ENCODE results near the gene DNAH11.
A peak's percentile ranks its signal among the peaks of the same experiment; 100 is the strongest.

DNAH11 gene

DNA sequence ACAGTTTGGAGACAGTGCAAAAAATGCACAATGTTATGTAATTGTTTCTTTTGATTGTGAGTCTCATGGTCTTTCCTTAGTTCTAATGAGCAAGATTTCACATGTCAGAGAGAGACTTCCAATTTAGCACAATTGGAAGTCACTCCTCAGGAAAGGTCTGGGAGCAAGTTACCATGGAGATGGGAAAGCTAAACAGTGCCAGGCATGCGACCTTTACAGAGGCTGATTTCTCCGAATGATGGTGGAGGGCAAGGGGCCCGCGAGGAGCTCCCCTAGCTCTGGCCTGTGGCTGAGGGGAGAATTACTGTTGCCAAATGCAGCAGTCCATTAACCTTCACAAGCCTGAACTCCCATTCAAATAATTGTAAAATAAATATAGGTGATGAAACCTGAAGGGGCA lies 343.6 kb downstream of the DNAH11 start:
- DNase-seq (ENCODE audit: low spot score), result no peak

DNA sequence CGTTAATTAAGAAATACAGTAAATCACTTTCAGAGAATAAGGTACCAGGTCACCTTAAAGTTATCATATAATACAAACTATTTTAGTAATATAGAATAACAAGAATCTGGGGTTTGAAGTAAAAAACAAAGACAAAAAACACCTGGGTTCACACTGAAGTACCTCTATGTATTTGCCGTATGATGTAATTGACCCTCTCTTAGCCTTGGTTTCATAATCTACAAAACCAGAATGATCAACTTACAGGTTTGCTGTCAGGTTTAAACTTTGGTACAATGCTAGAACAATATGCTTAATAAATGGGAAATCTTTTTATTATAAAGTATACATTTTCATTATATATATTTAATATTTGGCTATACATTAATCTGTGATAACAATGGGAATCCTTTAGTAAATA lies 344.5 kb downstream of the DNAH11 start:
- no peak for DNase-seq (ENCODE audit: low spot score)

DNA sequence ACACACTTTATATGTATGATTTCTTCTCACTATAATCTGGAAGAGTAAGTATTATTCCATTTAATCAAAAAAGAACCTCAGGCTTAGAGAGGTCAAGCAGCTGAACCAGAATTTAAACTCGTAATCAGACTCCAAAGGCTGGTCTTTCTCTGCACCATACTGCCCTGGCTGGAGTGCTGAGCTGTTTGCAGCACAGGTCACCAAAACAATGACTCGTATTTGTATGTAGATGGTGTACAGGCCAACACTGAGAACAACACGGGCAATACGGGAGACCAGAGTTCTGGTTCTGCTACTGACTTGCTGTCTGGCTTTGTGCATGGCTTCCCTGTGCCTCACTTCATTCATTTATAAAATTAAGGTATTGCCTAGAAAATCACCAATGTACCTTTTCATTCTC lies 344.9 kb downstream of the DNAH11 start:
- DNase-seq (ENCODE audit: low spot score), result no peak

DNA sequence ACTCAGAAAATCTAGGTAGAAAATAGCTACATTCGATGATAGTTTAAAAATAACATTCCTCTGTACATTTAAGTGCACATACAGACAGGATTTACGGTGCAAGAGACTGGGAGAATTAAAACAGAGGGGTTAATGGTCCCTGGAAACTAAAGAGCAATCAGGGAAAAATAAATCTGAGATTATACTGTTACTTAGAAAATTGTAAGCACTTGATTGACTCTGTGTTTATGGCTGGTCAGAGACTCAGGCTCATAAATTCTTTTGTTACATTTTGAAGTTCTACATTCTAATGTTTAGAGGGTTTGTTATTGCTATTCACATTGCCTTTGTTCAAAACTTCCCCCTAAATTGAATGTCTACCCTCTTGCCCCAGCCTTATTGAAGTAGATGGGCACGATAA lies 348.5 kb downstream of the DNAH11 start:
- no peak for DNase-seq (ENCODE audit: low spot score)

DNA sequence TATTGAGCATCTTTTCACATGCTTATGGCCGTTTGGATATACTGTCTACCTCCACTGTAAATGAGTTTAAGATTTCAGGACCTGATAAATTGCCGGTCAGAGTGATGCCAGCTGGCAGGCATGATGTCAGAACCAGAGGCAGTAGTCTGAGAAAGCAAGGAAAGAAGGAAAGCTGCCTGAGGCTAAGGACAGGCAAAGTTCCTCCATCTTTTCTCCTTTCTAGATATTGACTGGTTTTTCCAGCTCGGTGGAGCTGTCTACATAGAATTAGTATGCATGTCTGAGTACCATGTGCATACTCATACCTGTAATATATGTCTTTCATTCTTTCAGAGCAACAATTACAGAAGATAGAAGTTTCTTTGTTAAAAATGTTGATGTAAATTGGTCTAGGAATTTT lies 350.6 kb downstream of the DNAH11 start:
- no peak for DNase-seq (ENCODE audit: low spot score)

DNA sequence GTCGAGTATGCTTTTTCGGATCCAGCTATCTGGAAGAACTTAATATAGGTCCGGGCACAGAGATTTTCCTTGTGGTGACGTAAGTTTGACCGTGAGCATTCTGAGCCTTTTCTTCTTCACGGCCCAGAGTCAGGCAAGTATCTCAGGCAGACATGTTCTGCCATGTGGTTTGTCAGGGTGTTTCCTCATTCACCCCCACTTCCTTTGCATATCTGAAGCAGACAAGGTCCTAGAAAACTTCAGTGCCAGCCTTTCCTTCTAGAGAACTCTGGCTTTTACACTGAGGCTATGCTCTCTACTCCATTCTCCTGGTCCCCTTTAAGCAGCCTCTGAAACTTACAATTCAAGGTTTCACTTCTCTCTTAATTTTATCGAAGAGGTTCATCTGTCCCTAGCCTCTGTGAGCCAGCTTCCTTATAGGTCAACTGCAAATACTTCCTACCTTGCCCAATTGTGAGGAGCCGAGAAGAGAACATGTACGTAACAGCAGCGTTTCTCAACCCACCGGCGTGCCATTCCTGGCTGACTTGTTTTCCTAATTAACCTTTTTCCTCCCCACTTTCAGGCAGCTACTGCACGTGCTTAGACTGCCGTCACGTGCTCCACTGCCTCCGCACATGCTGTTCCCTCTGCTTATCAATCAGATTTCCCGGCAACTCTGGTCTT lies 355.6 kb downstream of the DNAH11 start:
- DNase-seq (ENCODE audit: low spot score), result no peak

DNA sequence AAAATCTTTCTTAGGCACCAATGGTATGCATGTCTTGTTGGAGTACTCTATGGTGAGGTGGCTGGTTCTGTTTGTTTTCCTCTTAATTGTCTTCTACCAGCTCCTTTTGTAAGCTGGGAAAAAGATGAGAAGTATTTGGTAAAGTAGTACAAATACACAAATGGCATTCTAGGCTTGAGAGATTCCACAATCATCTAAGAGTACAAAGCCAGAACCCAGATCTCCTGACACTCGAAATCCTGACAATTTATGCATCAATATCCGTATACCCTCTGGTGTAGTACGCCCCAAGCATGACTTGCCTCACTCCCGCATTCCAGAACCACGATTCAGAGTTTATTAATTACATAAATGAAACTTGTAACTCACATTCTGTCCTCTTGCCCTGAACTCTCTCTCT lies 359.4 kb downstream of the DNAH11 start:
- DNase-seq (ENCODE audit: low spot score), result peak; percentile 20

DNA sequence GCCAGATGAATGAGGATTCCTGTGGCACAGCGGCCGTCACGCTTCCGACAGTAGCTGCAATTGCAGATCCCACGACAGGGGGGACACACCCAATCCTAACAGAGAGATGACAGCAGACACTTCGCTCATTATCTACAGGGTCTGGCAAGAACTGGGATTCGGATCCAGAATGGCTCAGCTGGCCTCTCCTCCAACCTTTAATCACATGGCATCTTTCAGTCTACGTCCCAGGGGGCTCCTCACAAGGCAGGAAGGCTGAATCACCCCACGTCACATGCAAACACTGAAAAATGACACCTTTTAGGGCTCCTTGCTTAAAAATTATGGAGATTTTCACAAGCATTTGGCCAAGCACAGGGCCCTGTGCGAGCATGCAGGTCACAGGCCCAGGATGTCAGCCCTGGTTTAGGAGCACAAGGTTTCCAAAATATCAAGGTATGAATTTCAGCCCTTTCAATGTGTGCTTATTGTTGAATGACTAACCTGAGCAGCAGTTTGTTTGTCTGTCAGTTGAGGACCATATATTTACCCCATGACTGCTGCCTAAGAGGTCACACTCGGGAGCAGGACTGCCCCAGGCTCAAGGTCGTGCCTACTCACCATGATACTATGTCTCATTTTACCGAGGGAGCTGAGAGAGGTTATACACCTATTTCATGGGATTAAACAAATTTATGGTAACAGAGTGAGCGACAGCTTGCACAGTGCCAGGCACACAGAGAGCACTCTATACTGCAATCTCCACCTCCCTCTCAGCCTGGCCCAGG lies 360.4 kb downstream of the DNAH11 start:
- DNase-seq (ENCODE audit: low spot score), result no peak

DNA sequence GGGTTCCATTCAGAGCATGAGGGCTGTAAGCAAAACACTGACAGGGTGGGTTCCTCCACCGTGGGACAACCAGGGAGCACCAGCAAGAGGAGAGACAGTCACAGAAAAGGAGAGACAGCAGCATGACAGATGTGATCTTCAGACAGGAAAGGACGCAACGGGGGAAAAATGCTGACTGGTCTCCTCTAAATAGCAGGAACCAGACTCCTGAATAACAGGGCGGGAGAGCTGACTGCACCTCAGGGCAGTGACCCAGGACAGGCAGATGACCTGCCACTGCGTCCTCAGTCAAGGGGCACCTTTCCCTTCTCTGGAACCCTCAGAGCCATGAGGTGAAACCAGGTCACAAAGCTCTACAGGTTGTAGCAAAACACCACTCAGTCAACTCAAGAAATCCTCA lies 365.9 kb downstream of the DNAH11 start:
- no peak for DNase-seq (ENCODE audit: low spot score)

DNA sequence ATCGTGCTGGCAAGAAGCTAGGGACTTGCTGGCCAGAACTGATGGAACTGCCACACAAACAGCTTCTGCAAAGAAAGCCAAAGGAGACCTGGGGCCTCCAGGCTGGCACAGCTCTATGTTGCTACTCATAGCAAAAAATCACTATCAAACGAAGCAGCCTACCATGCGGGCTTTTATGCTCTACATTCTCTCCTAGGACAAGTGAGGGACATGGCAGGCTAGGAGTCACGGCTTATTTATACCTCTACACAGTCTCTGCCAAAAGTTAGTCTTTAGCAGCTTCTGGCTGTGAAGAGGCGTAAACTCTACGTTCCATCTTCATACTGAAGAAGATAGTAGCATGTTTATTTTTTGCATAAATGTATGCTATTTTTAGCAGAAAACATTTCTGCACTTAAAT lies 367.4 kb downstream of the DNAH11 start:
- DNase-seq (ENCODE audit: low spot score), result no peak

DNA sequence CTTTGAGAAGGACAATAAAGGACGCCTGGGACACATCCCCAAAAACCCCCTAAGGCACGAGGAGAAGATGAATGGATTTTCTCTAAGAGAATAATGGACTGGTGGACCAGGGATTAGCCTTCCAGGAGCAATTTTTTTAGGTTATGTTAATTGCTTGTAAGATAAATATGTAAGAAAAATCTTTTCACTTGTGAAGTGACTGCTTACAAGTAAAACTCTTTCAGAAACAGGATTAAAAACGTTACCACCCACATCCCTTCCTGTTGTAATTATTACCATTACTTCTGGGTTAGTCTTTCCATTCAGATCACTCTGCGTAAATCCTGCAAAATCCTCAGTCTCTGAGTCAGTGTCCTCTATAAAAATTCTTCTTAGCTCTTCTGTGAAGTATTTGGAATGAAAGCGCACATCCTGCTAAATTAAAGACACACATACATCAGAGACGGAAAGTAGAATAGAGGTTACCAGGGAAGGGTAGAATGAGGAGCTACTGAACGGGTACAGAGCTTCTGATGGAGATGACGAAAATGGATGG lies 368.6 kb downstream of the DNAH11 start:
- DNase-seq (ENCODE audit: low spot score), result no peak

DNA sequence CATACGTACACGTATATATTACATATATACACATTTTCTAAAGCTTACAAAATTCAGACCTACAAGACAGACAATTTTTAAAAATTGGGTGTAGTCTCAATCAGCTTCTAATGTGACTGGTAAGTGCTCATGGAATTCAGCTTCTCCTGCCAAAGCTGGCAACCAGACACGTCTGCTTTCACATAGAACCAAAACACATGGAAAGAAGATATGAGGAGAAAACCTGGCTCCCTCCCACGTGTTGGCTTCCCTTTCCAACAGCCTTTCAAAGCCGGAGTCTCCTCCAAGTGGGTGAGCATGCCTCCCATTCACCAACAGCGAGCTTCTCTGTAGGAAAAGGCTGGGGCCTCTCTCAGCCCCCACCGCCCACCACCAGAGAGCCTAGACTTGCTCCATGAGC lies 369.5 kb downstream of the DNAH11 start:
- DNase-seq (ENCODE audit: low spot score), result peak; percentile 7

DNA sequence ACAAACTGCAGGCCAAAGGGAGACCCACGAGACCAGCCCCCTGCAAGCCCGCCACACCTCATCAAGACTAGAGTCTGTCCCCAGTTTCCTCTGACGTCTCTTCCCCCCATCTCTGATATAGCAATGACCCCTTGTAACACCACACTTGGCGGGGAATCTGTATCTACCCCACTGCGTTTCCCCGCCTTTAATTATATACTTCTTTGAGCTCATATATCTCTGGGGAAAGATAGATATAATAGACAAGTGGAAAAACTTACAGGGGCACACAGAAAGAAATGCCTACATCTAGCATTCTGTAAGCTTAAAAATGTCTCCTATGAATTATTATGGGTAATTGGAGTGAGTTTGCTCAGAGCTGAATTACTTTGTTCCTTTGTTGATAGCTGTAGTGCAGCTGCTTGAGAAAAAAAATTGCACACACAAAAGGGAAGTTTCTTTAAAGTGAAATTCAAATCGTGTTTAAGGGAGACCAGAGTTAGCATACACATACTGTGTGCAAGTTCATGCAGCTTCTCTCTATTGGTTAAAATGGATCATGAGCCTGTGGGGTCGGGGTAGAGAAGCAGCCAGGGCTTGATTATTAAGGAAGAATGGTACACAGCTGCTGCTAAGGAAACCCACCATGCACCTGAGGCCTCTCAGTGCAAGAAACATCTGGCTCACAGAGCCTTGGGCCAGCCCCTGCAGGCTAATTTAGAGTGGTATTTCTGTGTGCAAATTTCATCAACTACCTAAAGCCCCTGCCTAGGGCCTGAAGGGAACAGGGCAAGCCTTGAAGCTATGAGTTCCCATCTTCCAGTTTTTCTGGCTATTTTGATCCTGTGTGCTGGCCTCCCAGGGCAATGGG lies 370.3 kb downstream of the DNAH11 start:
- no peak for DNase-seq (ENCODE audit: low spot score)

DNA sequence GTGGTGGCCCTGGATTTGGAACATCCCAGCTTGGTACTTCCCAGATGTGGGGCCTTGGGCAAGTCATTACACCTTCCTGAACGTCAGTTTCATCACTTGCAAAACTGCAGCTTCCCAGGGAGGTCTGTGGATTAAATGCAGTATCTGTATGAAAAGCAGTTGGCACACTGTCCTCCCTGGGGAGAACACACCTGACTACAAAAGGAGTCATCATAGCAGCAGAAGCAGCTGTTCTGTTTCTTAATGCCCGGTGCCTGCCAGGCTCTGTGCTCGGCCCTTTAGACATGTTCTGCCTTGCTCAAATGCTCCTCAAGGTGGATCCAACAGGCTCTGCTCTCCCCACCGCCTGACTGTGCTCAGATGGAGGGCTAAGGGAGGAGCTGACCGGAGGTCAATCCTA lies 371.8 kb downstream of the DNAH11 start:
- no peak for DNase-seq (ENCODE audit: low spot score)

DNA sequence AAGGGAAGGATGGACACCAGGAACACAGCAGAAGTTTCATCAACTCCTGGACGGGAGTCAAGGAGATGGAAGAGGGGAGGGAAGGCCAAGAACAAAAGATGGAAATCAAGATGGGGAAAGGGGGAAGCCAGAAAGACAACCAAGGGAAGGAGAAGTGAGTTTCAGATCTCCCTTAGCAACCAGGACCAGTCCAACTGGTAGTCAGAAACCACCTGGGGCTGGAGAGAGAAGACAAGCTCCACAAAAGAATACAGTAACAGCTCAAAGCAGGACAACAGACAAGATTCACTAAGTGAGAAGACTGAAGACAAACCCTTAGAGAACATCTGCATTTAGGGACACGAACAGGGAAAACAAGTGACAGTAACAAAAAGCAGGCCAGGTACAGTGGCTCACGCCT lies 372.3 kb downstream of the DNAH11 start:
- no peak for DNase-seq (ENCODE audit: low spot score)

DNA sequence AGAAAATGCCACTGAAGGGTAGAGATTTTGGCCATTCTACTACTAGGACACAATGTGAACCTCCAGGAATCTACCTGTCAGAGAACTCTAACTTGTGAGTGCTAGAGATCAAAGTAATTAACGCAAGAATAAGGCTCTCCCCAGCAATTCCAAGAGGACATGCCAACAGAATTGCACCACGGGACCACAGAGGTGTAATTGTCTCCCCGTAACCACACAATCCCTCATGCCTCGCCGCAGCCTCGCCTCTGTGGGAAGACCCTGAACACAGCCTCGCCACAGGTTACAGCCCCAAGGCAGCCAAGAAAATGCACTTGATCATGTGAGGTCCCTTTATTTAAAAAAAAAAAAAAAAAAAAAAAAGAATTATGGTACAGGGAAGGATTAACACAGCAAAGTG lies 373.3 kb downstream of the DNAH11 start:
- no peak for DNase-seq (ENCODE audit: low spot score)

DNA sequence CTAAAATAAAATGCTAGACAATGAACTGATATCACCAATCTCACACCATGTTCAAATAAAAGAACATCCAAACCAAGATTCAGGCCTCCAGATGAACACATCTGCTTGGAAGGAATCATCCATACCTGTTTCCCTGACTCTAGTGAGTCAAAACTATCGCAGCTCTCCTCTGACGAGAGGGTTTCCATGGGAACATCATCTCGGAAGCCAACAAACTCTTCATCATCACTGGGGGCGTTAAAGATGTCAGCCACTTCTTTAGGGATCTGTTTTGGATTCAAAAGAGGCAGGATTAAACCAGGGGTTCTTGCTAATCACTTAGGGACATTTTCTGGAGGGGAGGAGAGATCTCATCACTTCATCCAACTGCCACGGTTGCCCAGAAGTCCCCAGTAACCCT lies 373.8 kb downstream of the DNAH11 start:
- no peak for DNase-seq (ENCODE audit: low spot score)

DNA sequence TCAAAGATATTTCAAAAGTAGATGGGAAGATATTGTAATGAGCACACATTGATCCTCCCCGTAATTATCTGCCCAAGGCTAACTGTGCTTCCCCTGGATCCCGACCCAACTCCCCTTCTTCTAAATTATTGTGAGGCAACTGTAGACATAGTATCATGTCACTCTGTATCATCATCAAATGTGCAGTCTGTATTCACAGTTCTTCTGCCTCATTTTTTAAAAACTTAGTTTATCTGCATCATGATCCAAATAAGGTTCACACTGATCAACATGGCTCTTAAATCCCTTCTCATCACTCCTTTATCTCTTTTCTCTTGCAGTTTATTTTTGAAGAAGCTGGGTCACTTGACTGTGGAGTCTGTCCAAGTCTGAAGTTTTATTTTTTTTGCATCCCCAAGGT lies 375.4 kb downstream of the DNAH11 start:
- DNase-seq (ENCODE audit: low spot score), result no peak

DNA sequence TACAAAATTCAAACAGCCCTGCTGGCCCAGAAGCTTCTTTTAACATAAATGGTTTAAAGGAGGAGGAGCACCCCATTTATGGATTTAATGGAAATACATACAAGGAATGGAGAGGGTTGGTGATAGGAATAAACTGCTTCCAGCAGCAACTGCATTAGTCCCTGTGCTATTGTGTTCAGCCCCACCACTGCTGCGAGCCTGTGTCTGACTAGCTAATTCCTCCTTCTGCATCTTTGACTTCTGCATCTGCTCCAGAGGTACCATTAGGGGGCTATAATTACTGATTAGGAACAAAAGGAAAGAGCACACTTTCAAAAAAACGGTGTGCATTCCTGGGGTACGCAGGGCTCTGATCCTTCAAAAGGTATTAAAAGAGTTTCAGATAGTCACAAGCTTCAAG lies 378.1 kb downstream of the DNAH11 start:
- DNase-seq (ENCODE audit: low spot score), result no peak

DNA sequence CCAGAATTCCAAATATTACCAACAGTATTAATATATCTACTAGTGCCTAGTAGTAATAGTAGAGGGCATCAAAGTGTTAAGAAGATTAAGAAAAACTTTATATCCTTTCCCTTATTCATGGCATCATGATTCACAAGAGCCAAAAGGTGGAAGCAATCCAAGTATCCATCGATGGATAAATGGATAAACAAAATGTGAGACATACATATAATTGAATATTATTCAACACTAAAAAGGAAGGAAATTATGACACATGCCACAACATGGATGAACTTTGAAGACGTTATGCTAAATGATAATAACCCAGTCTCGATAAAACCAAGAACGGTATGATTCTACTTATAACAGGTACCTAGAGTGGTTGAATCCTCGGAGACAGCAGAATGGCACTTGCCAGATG lies 379.8 kb downstream of the DNAH11 start:
- DNase-seq (ENCODE audit: low spot score), result no peak

DNA sequence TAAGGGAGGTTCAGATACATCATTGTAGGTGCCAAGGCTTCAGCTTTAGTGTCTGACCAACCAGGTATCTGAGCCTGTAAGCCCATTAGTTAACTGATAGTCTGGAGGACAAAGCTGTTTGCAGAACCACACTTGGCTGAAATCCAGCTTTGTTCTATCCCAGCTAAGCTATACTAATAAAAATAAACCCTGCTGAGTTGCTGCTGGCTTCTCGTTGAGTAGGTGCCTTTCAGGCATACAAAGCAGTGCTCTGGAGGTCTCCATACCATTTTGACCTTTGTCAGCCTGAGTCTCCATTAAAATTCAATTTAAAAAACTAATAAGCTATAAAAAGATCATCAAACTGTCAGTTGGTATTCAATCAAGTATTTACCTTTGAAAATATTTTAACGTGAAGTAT lies 380.8 kb downstream of the DNAH11 start:
- DNase-seq (ENCODE audit: low spot score), result no peak

DNA sequence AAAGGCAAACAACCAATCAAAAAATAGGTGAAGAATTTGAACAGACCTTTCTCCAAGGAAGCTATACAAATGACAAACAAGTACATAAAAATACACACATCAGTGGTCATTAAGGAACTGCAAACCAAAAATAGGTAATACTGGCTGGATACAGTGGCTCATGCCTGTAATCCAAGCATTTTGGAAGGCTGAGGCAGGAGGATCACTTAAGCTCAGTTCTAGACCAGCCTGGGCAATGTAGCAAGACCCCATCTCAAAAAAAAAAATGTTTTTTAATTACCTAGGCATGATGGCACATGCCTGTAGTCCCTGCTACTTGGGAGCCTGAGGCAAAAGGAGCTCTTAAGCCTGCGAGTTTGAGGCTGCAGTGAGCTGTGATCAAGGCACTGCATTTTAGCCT lies 383.6 kb downstream of the DNAH11 start:
- DNase-seq (ENCODE audit: low spot score), result no peak

DNA sequence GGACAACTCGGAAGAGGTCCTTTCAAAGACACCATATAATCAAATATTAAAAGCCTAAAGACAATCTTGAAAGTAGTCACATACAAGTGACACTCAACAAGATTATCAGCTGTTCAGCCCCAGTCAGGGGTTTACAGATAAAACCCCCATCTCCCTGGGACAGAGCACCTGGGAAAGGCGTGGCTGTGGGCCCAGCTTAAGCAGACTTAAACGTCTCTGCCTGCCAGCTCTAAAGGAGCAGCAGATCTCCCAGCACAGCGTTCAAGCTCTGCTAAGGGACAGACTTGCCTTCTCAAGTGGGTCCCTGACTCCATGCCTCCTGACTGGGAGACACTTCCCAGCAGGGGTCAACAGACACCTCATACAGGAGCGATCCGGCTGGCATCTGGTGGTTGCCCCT lies 384.9 kb downstream of the DNAH11 start:
- DNase-seq (ENCODE audit: low spot score), result no peak

All from AG08396 (cell line).